B cell (primary cell): ENCODE data around the gene MAPK8. TPM values are rescaled to one million over a fixed set of nuclear protein-coding genes. Genes with fewer than 3 reads are reported as not detected.

Source experiments
- ATAC-seq: fragments of 200-7000 bp; cut with Tn5 transposase; one replicate; pipeline ENCODE4 v1.10.0; 2021; ENCODE audit warnings: low read depth, mild to moderate bottlenecking, moderate number of reproducible peaks, moderate library complexity
- CTCF ChIA-PET: fragments of 350-600 bp; sonication (Branson Sonifier 250); formaldehyde crosslinking; loops from one replicate; lab custom pipeline; 2021; ENCODE audit warnings: antibody characterized with exemption, inconsistent platforms; lab: Charles Lee
- POLR2A ChIA-PET: fragments of 350-600 bp; sonication (Branson Sonifier 250); formaldehyde crosslinking; loops from one replicate; lab custom pipeline; 2021; ENCODE audit warnings: antibody characterized with exemption; lab: Charles Lee
- DNase-seq: peaks from one replicate; pipeline ENCODE4 v3.0.0; 2013
- H2AFZ ChIP-seq: 2 replicates; pipeline ENCODE4 v1.6.1; 2012; ENCODE audit warnings: mild to moderate bottlenecking, low read depth, low read length; ENCODE audit not compliant: insufficient read depth, poor library complexity, severe bottlenecking
- H3K27ac ChIP-seq, 2 donors: 1 replicate in 1 of 2; 2 replicates in 1 of 2; pipeline ENCODE4 v1.5.1; 2012 to 2013; ENCODE audit warnings: low read length in 2 of 2, mild to moderate bottlenecking in 2 of 2, moderate library complexity in 1 of 2
- H3K27me3 ChIP-seq, 4 experiments: fragments of 200-600 bp in 1 of 4; sonication (generic) in 1 of 4; replicated peaks in 1 of 4; 1 replicate in 2 of 4; 2 replicates in 2 of 4; pipeline versions ENCODE4 v1.6.1 to v1.7.0; 2013 to 2016; ENCODE audit warnings: low read length in 3 of 4, mild to moderate bottlenecking in 2 of 4, mixed read lengths in 1 of 4, moderate library complexity in 1 of 4; ENCODE audit not compliant: insufficient read depth in 4 of 4, control insufficient read depth in 3 of 4; ENCODE audit errors: control extremely low read depth in 1 of 4
- H3K36me3 ChIP-seq, 2 experiments: replicated peaks in 1 of 2; 1 replicate in 1 of 2; 2 replicates in 1 of 2; pipeline versions ENCODE4 v1.6.1 to v1.7.1; 2013; ENCODE audit warnings: low read length in 1 of 2; ENCODE audit not compliant: insufficient read depth in 2 of 2, control insufficient read depth in 1 of 2; ENCODE audit errors: control extremely low read depth in 1 of 2, extremely low read depth in 1 of 2
- H3K4me1 ChIP-seq, 2 donors: fragments of 200-600 bp in 1 of 2; sonication (generic) in 1 of 2; 1 replicate in 1 of 2; 2 replicates in 1 of 2; pipeline versions ENCODE4 v1.5.1 to v1.6.1; 2013 to 2017; ENCODE audit warnings: low read length in 2 of 2; ENCODE audit not compliant: control insufficient read depth in 2 of 2, insufficient read depth in 2 of 2
- H3K4me2 ChIP-seq: replicated peaks from 2 replicates; pipeline ENCODE3; 2012; ENCODE audit warnings: mild to moderate bottlenecking, low read depth, low read length; ENCODE audit not compliant: poor library complexity, severe bottlenecking
- H3K4me3 ChIP-seq, 5 experiments: fragments of 200-600 bp in 1 of 5; sonication (generic) in 1 of 5; 1 replicate in 3 of 5; 2 replicates in 2 of 5; pipeline versions ENCODE4 v1.5.1 to v1.7.0; 2011 to 2016; ENCODE audit warnings: low read length in 4 of 5, mild to moderate bottlenecking in 4 of 5, low read depth in 2 of 5, control low read depth in 1 of 5, moderate library complexity in 1 of 5; ENCODE audit not compliant: insufficient read depth in 1 of 5; ENCODE audit errors: control extremely low read depth in 1 of 5, extremely low read depth in 1 of 5
- H3K79me2 ChIP-seq: fragments of 200-600 bp; sonication (generic); one replicate; pipeline ENCODE4 v1.6.0; 2016; ENCODE audit warnings: low read length; ENCODE audit not compliant: control insufficient read depth, insufficient read depth
- H3K9ac ChIP-seq: fragments of 200-600 bp; sonication (generic); 2 replicates; pipeline ENCODE4 v1.6.1; 2017; ENCODE audit warnings: mild to moderate bottlenecking, low read length, moderate library complexity
- H3K9me3 ChIP-seq, 3 donors: one replicate each; pipeline versions ENCODE4 v1.6.1 to v1.7.1; 2013; ENCODE audit warnings: low read length in 2 of 3; ENCODE audit not compliant: control insufficient read depth in 2 of 3, insufficient read depth in 1 of 3; ENCODE audit errors: control extremely low read depth in 1 of 3
- H4K20me1 ChIP-seq: 2 replicates; pipeline ENCODE4 v1.6.0; 2012; ENCODE audit warnings: mild to moderate bottlenecking, low read length; ENCODE audit not compliant: insufficient read depth, control insufficient read depth, poor library complexity, severe bottlenecking
- H3K27ac Mint-ChIP-seq: one replicate; pipeline ENCODE4 v1.8.0; 2021; ENCODE audit warnings: mixed read lengths
- H3K27me3 Mint-ChIP-seq: one replicate; pipeline ENCODE4 v1.8.0; 2021; ENCODE audit warnings: mixed read lengths
- H3K4me1 Mint-ChIP-seq: one replicate; pipeline ENCODE4 v1.8.0; 2021; ENCODE audit warnings: mixed read lengths
- H3K4me3 Mint-ChIP-seq: one replicate; pipeline ENCODE4 v1.8.0; 2021; ENCODE audit warnings: mixed read lengths
- H3K9me3 Mint-ChIP-seq: one replicate; pipeline ENCODE4 v1.8.0; 2022; ENCODE audit warnings: mixed read lengths; ENCODE audit not compliant: insufficient read depth
- CTCF ChIP-seq: fragments of 200-600 bp; IDR thresholded peaks from one replicate; pipeline ENCODE4 v1.8.0; 2022; ENCODE audit warnings: antibody characterized with exemption, mild to moderate bottlenecking
- EZH2 ChIP-seq: IDR thresholded peaks from 2 replicates; pipeline ENCODE4 v1.6.1; 2012; ENCODE audit warnings: borderline replicate concordance, low read depth, mild to moderate bottlenecking, moderate library complexity, low read length; ENCODE audit not compliant: insufficient read depth, poor library complexity, severe bottlenecking
- WGBS: methylation state at CpG from one replicate; pipeline ENCODE4 v1.1.5; 2013; ENCODE audit warnings: missing lambda C conversion rate; ENCODE audit not compliant: insufficient coverage; 5-methylcytosine and 5-hydroxymethylcytosine counted together
- intact Hi-C: fragments of 100-400 bp; cut with micrococcal nuclease; formaldehyde crosslinking; loops from one replicate; pipeline ENCODE4 v1.10.0; 2022
- polyA plus RNA-seq: library from polyadenylated mRNA; depleted of rRNA; stranded (reverse); fragments of >200 nt; gene quantifications from 2 replicates; pipeline ENCODE4 v1.2.3, GENCODE V29; 2012
- total RNA-seq, 2 donors: library from RNA; stranded (reverse); fragments of 120-200 nt in 1 of 2; gene quantifications; 1 replicate in 1 of 2; 2 replicates in 1 of 2; pipeline versions ENCODE4 v1.2.3 to v1.2.4, GENCODE V29; 2013 to 2022

The MAPK8 gene
- total and polyA plus RNA-seq, 2 donors (not counting 1 experiment from before 2014, with no cell fraction given): 13.7 to 40.0 TPM

- H3K27ac ChIP-seq: no peak overlapping the region
- ChIA-PET POLR2A (no interaction called here), CTCF (no interaction called here)
- peaks cover 0 to 4% (median 0%) of the 10 kb centered on the region in 3 donors for H3K9me3 ChIP-seq
- Mint-ChIP-seq H3K4me1 (no peaks in the 10 kb centered on the region), H3K9me3 (no peaks in the 10 kb centered on the region), H3K4me3 (no peak overlapping the region), H3K27me3 (no peaks in the 10 kb centered on the region), H3K27ac (no peak overlapping the region)
- H3K79me2 ChIP-seq: no peaks in the 10 kb centered on the region
- 93% methylated on average over 4 of the region's 8 CpGs for WGBS
- no peaks in the 10 kb centered on the region for H3K27me3 ChIP-seq
- no peaks in the 10 kb centered on the region for H4K20me1 ChIP-seq
- no peak for DNase-seq
- no peaks in the 10 kb centered on the region for H3K36me3 ChIP-seq
- no peak overlapping the region for H2AFZ ChIP-seq
- no peak for ATAC-seq
- H3K4me1 ChIP-seq: no peaks in the 10 kb centered on the region
- H3K9ac ChIP-seq: no peak overlapping the region
- H3K4me3 ChIP-seq: no peak overlapping the region
- no peak overlapping the region for H3K4me2 ChIP-seq
- no peak for TF ChIP-seq EZH2
- TF ChIP-seq CTCF: no peak
- intact Hi-C loops: no loop called here
Observed at GRCh38 chr10:48463318-48464003, 157.0 kb downstream of the MAPK8 start.

GRCh38 chr10:48464121-48464870, 157.8 kb downstream of the MAPK8 start:
- Histone ChIP-seq H3K27me3 (no peaks in the 10 kb centered on the region), H3K4me3 (no peak overlapping the region), H3K9ac (no peak overlapping the region), H3K4me1 (no peaks in the 10 kb centered on the region), H3K4me2 (no peak overlapping the region), H3K79me2 (no peaks in the 10 kb centered on the region), H3K36me3 (no peaks in the 10 kb centered on the region), H2AFZ (no peak overlapping the region), H3K27ac (no peak overlapping the region), H4K20me1 (no peaks in the 10 kb centered on the region), H3K9me3 (peaks cover 0 to 3% (median 0%) of the 10 kb centered on the region in 3 donors)
- POLR2A ChIA-PET: no interaction called here
- Mint-ChIP-seq H3K4me3 (no peak overlapping the region), H3K4me1 (no peaks in the 10 kb centered on the region), H3K9me3 (no peaks in the 10 kb centered on the region), H3K27me3 (no peaks in the 10 kb centered on the region), H3K27ac (no peak overlapping the region)
- CTCF ChIA-PET: interaction anchor here (0.7 kb wide), 1 partner anchor 32 kb away, joined by 3 read pairs; no protein-coding TSS in a partner anchor
- 78% methylated on average over 7 of the region's 9 CpGs for WGBS
- no peak for TF ChIP-seq CTCF
- no peak for TF ChIP-seq EZH2
- intact Hi-C loops: no loop called here
- no peak for DNase-seq
- no peak for ATAC-seq
